Measurements from ENCODE around the gene STXBP6.

Gene STXBP6

DNA sequence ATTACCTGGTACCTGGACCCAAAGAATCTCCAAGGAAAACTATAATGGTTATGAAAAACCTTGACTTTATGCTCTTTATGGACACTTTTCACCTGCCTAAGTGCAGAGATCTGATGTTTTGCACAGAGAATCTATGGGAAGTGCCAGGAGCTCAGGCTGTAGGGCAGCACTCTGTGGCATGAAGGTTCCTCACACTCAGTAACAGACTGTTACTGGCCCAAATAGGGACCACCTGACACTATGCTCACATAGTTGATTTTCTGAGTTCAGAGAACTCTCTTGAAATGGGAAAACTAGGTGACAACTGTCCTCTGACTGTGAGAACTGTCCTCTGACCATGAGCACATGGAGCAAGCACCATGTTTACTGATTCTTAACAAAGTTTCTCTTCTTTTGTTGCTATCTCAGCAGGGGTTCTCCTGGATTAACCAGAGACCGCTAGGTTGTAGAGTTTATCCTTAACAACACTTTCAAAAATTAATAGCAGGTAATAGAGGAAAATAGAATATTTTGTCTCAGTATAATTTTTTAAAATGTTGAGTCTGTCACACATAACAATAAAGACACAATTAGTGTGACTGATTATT is 101.6 kb downstream of the STXBP6 start:
- H4K20me1 ChIP-seq (ENCODE audit: insufficient read depth, low read length): no peaks in the 10 kb centered on the region
- no peaks in the 10 kb centered on the region for H3K36me3 ChIP-seq (replicated peaks; ENCODE audit: low read depth, low read length)
- no peaks in the 10 kb centered on the region for H3K79me2 ChIP-seq (ENCODE audit: low read length)
- H3K4me1 ChIP-seq (ENCODE audit: low read length): no peaks in the 10 kb centered on the region
- no peak overlapping the region for H3K27ac ChIP-seq (ENCODE audit: low read length)
- H3K9ac ChIP-seq (ENCODE audit: low read length): no peak overlapping the region
- H3K4me2 ChIP-seq (ENCODE audit: low read length): no peak overlapping the region
- no peaks in the 10 kb centered on the region for H3K9me3 ChIP-seq (ENCODE audit: insufficient read depth, low read length)
- no peak overlapping the region for H3K4me3 ChIP-seq (ENCODE audit: low read length)
- TF ChIP-seq EZH2phosphoT487 (IDR thresholded peaks at IDR 0.05; ENCODE audit: low read depth): no peak
- TF ChIP-seq, protein P1, sequence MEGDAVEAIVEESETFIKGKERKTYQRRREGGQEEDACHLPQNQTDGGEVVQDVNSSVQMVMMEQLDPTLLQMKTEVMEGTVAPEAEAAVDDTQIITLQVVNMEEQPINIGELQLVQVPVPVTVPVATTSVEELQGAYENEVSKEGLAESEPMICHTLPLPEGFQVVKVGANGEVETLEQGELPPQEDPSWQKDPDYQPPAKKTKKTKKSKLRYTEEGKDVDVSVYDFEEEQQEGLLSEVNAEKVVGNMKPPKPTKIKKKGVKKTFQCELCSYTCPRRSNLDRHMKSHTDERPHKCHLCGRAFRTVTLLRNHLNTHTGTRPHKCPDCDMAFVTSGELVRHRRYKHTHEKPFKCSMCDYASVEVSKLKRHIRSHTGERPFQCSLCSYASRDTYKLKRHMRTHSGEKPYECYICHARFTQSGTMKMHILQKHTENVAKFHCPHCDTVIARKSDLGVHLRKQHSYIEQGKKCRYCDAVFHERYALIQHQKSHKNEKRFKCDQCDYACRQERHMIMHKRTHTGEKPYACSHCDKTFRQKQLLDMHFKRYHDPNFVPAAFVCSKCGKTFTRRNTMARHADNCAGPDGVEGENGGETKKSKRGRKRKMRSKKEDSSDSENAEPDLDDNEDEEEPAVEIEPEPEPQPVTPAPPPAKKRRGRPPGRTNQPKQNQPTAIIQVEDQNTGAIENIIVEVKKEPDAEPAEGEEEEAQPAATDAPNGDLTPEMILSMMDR (IDR thresholded peaks at IDR 0.05; ENCODE audit: low read depth, low read length): no peak
- no peaks in the 10 kb centered on the region for H3K27me3 ChIP-seq (ENCODE audit: low read depth, low read length)
- H2AFZ ChIP-seq (ENCODE audit: low read depth, low read length): no peak overlapping the region

DNA sequence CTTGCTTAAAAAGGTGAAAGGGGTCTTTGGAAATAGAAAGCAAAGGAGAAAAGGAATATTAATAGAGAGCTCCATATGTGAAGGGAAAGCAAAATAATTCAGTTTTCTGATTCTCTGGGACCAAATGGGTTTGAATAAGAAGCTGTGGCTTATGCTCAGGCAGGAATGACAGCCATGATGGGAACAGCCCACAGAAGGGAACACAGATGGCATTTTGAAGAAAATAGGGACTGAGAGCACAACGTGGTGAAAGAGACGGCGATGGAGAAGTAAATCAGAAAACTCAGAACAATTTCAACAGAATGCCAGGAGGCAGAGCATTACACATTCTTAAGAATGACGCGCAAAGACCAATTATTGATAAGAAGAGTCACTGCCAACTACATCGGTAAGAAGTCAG is 102.8 kb downstream of the STXBP6 start:
- no peak overlapping the region for H2AFZ ChIP-seq (ENCODE audit: low read depth, low read length)
- H3K27me3 ChIP-seq (ENCODE audit: low read depth, low read length): no peaks in the 10 kb centered on the region
- no peaks in the 10 kb centered on the region for H3K9me3 ChIP-seq (ENCODE audit: insufficient read depth, low read length)
- H3K27ac ChIP-seq (ENCODE audit: low read length): no peak overlapping the region
- no peaks in the 10 kb centered on the region for H4K20me1 ChIP-seq (ENCODE audit: insufficient read depth, low read length)
- H3K79me2 ChIP-seq (ENCODE audit: low read length): no peaks in the 10 kb centered on the region
- H3K4me3 ChIP-seq (ENCODE audit: low read length): no peak overlapping the region
- no peak overlapping the region for H3K4me2 ChIP-seq (ENCODE audit: low read length)
- H3K36me3 ChIP-seq (replicated peaks; ENCODE audit: low read depth, low read length): no peaks in the 10 kb centered on the region
- no peak overlapping the region for H3K9ac ChIP-seq (ENCODE audit: low read length)
- no peak for TF ChIP-seq EZH2phosphoT487 (IDR thresholded peaks at IDR 0.05; ENCODE audit: low read depth)
- TF ChIP-seq, protein P1 (IDR thresholded peaks at IDR 0.05; ENCODE audit: low read depth, low read length): no peak
- no peaks in the 10 kb centered on the region for H3K4me1 ChIP-seq (ENCODE audit: low read length)

DNA sequence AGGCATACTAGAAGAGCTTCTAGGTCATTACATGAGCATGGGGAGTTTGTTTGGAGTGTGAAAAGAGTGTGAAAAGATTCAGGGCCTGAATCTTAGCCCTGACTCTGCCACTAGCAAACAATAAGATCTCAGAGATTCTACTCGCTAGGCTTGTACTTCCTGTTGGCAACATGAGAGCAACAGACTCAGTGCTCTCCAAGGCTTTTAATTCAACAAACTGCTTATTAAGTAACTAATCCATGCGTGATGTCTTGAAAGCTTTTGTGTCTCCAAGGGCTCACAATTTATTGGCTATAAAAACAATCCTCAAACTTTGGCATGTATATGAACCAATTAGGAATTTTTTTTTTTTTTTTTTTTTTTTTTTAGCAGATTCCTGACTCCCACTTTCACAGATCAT is 105.1 kb downstream of the STXBP6 start:
- TF ChIP-seq, protein P1 (IDR thresholded peaks at IDR 0.05; ENCODE audit: low read depth, low read length): no peak
- TF ChIP-seq EZH2phosphoT487 (IDR thresholded peaks at IDR 0.05; ENCODE audit: low read depth): no peak
- H3K27me3 ChIP-seq (ENCODE audit: low read depth, low read length): no peaks in the 10 kb centered on the region
- no peaks in the 10 kb centered on the region for H3K36me3 ChIP-seq (replicated peaks; ENCODE audit: low read depth, low read length)
- H3K4me1 ChIP-seq (ENCODE audit: low read length): 0 out of 2 replicates have a peak, but pooled peaks cover 2% of the 10 kb centered on the region
- H3K79me2 ChIP-seq (ENCODE audit: low read length): no peaks in the 10 kb centered on the region
- H3K27ac ChIP-seq (ENCODE audit: low read length): no peak overlapping the region
- H3K4me3 ChIP-seq (ENCODE audit: low read length): no peak overlapping the region
- H3K9ac ChIP-seq (ENCODE audit: low read length): no peak overlapping the region
- H3K4me2 ChIP-seq (ENCODE audit: low read length): no peak overlapping the region
- no peaks in the 10 kb centered on the region for H4K20me1 ChIP-seq (ENCODE audit: insufficient read depth, low read length)
- no peak overlapping the region for H2AFZ ChIP-seq (ENCODE audit: low read depth, low read length)
- H3K9me3 ChIP-seq (ENCODE audit: insufficient read depth, low read length): no peaks in the 10 kb centered on the region

DNA sequence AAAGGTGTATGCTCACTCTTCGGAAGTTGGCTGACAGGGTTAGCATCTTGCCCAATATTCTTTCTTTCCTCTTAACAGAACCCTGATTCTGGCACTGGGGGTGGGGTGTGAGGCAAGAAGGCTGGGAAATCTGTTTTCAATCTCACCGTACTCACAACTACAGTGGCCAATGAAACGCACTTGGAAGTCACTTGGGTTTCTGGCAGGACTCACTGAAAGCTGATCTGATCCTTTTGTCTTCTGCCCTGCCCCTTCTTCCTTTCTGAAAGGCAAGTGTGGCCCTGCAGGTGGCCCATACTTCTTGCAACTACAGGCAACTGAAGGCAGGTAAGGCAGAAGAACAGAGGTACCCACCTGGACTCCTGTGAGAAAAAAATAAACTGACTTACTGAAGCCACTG is 106.9 kb downstream of the STXBP6 start:
- H4K20me1 ChIP-seq (ENCODE audit: insufficient read depth, low read length): no peaks in the 10 kb centered on the region
- TF ChIP-seq EZH2phosphoT487 (IDR thresholded peaks at IDR 0.05; ENCODE audit: low read depth): no peak
- TF ChIP-seq, protein P1 (IDR thresholded peaks at IDR 0.05; ENCODE audit: low read depth, low read length): no peak
- H3K4me1 ChIP-seq (ENCODE audit: low read length): 0 out of 2 replicates have a peak, but pooled peaks cover 2% of the 10 kb centered on the region
- no peaks in the 10 kb centered on the region for H3K79me2 ChIP-seq (ENCODE audit: low read length)
- no peaks in the 10 kb centered on the region for H3K36me3 ChIP-seq (replicated peaks; ENCODE audit: low read depth, low read length)
- H3K4me3 ChIP-seq (ENCODE audit: low read length): no peak overlapping the region
- no peak overlapping the region for H3K9ac ChIP-seq (ENCODE audit: low read length)
- H3K9me3 ChIP-seq (ENCODE audit: insufficient read depth, low read length): no peaks in the 10 kb centered on the region
- H3K27me3 ChIP-seq (ENCODE audit: low read depth, low read length): no peaks in the 10 kb centered on the region
- H3K4me2 ChIP-seq (ENCODE audit: low read length): no peak overlapping the region
- no peak overlapping the region for H2AFZ ChIP-seq (ENCODE audit: low read depth, low read length)
- H3K27ac ChIP-seq (ENCODE audit: low read length): no peak overlapping the region
